ENCODE results near the gene GOLGA8A.
"Not testable (repeated sequence)": the region's sequence is repeated elsewhere in the genome, so short reads cannot be mapped to it uniquely, and the experiment has no call there.

DNA sequence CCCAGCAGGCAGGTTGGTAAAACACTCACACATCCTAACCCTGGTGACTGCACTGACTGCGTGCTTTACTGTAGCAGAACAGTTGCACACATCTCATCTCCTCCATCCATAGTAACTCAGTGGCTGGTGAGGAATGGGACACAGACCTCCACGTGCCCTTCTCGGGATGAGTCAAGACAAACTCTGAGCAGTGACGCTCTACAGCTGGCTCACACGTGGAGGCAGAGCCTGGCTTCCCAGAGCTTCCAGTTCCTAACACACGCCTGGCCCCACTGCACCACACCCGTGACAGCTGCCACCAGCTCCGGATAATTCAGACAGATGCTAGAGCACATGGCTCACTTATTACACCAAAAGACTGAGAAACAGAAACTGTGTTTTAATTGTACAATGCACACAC, 7.0 kb downstream of the GOLGA8A start:
- not testable (repeated sequence) for TF ChIP-seq POLR2A (IDR thresholded peaks at IDR 0.05)
- TF ChIP-seq, protein P1, sequence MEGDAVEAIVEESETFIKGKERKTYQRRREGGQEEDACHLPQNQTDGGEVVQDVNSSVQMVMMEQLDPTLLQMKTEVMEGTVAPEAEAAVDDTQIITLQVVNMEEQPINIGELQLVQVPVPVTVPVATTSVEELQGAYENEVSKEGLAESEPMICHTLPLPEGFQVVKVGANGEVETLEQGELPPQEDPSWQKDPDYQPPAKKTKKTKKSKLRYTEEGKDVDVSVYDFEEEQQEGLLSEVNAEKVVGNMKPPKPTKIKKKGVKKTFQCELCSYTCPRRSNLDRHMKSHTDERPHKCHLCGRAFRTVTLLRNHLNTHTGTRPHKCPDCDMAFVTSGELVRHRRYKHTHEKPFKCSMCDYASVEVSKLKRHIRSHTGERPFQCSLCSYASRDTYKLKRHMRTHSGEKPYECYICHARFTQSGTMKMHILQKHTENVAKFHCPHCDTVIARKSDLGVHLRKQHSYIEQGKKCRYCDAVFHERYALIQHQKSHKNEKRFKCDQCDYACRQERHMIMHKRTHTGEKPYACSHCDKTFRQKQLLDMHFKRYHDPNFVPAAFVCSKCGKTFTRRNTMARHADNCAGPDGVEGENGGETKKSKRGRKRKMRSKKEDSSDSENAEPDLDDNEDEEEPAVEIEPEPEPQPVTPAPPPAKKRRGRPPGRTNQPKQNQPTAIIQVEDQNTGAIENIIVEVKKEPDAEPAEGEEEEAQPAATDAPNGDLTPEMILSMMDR (IDR thresholded peaks at IDR 0.05 in 4 of 5, conservative IDR thresholded peaks at IDR 0.05 in 1 of 5), result not testable (repeated sequence)
